BJ (cell line): ENCODE measurements around the gene SLX4. TPM values are rescaled to one million over a fixed set of nuclear protein-coding genes. Genes with fewer than 3 reads are reported as not detected.

ENCODE experiments used
- CTCF ChIA-PET: fragments of 350-600 bp; formaldehyde crosslinking; extraction: SDS; loops from one replicate; lab custom pipeline; 2021; ENCODE audit warnings: antibody characterized with exemption, inconsistent platforms; lab: Yijun Ruan, JAX
- POLR2A ChIA-PET: fragments of 300-600 bp; sonication (Branson Sonifier 250); formaldehyde crosslinking; extraction: SDS; loops from one replicate; lab custom pipeline; 2021; ENCODE audit warnings: antibody characterized with exemption; lab: Charles Lee
- DNase-seq: peaks from one replicate; pipeline ENCODE4 v3.0.0-alpha.2; 2011; ENCODE audit warnings: low read depth
- H3K27me3 ChIP-seq: 2 replicates; pipeline ENCODE4 v1.6.0; 2011; ENCODE audit warnings: low read length; ENCODE audit not compliant: control insufficient read depth, insufficient read depth
- H3K36me3 ChIP-seq: 2 replicates; pipeline ENCODE4 v1.5.1; 2011; ENCODE audit warnings: low read length; ENCODE audit not compliant: control insufficient read depth, insufficient read depth
- H3K4me3 ChIP-seq: 2 replicates; pipeline ENCODE4 v1.5.1; 2011; ENCODE audit warnings: low read depth, mild to moderate bottlenecking, control low read depth, low read length
- CTCF ChIP-seq: IDR thresholded peaks from 2 replicates; pipeline ENCODE4 v1.5.1; 2011; ENCODE audit warnings: low read depth, mild to moderate bottlenecking, control low read depth, inconsistent platforms, low read length, moderate library complexity; ENCODE audit not compliant: insufficient read depth
- polyA plus RNA-seq: library from polyadenylated mRNA; depleted of rRNA; stranded (reverse); fragments of >200 nt; gene quantifications from 2 replicates; pipeline ENCODE4 v1.2.3, GENCODE V29; 2011

The SLX4 gene
- polyA plus RNA-seq, 1 experiment: 0.92 TPM

DNA sequence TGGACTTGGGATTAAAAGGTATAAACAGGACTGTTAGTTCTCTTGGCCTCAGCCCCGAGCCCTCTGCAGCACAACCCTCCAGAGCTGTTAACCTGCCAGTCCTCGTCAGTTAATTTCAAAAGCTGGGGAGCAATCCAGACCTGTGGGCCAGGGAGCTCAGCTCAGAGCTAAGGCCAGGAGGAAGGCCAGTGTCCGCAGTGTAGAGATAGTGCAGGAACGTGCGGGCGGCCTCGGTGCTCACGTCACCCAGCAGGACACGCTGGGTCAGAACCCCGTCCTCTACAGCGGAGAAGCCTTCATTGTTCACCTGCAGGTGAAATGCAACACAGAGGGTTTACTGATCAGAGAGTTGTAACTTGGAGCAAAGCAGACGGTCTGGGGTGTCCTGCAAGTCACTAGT is 18.8 kb downstream of the SLX4 start:
- ChIA-PET POLR2A (no interaction called here), CTCF (interaction anchor here (1.1 kb wide), 1 partner anchor 8 kb away, joined by 3 read pairs; no protein-coding TSS in a partner anchor)
- DNase-seq: no peak

DNA sequence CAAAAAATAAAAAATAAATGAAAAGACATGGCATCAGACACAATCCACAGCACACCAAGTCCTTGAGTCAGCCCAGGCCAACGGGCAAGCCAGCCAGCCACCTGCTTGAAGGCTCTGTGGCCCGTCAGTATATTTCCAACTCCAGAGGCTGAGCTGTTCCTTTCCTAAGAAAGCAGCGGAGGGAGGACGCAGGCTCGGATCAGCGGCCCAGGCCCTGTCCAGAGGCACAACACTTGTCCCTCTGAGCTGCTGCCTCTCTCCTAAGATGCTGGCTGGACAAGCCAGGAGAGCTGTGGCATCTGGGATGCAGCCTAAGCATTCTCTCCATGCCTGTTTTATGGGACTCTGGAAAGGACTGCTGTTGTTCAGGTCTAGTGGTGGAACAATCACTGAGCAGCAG is 19.4 kb downstream of the SLX4 start:
- DNase-seq: no peak
- CTCF ChIA-PET: interaction anchor here (1.1 kb wide), 1 partner anchor 9 kb away, joined by 3 read pairs; no protein-coding TSS in a partner anchor
- no peak for TF ChIP-seq CTCF
- Histone ChIP-seq H3K4me3 (no peak overlapping the region), H3K27me3 (no peaks in the 10 kb centered on the region), H3K36me3 (0 out of 2 replicates have a peak, but pooled peaks cover 1% of the 10 kb centered on the region)
- POLR2A ChIA-PET: no interaction called here

More for the DNA sequence above, 18.8 kb downstream of the SLX4 start:
- H3K4me3 ChIP-seq: no peak overlapping the region
- H3K27me3 ChIP-seq: no peaks in the 10 kb centered on the region
- 0 out of 2 replicates have a peak, but pooled peaks cover 1% of the 10 kb centered on the region for H3K36me3 ChIP-seq
- no peak for TF ChIP-seq CTCF

DNA sequence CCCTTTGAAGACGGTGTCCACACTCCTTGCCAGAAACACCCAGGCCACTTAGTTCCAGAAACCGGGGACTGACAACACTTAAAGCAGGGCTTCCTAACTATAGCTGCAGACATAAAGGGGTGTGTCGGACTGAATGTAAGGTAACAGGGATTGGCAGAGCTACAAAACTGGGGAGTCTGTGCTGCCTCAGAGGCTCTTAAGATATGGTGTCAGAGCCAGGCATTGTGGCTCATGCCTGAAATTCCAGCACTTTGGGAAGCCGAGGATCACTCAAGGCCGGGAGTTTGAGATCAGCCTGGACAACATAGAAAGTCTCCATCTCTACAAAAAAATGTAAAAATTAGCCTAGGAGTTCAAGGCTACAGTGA is 20.0 kb downstream of the SLX4 start:
- 0 out of 2 replicates have a peak, but pooled peaks cover 1% of the 10 kb centered on the region for H3K36me3 ChIP-seq
- CTCF ChIA-PET: interaction anchor here (1.1 kb wide), 1 partner anchor 9 kb away, joined by 3 read pairs; no protein-coding TSS in a partner anchor
- no peak overlapping the region for H3K4me3 ChIP-seq
- no peak for DNase-seq
- POLR2A ChIA-PET: no interaction called here
- no peak for TF ChIP-seq CTCF
- no peaks in the 10 kb centered on the region for H3K27me3 ChIP-seq

- no peak for DNase-seq
- POLR2A ChIA-PET: no interaction called here
- CTCF ChIA-PET: no interaction called here
- Histone ChIP-seq H3K4me3 (no peak overlapping the region), H3K36me3 (0 out of 2 replicates have a peak, but pooled peaks cover 1% of the 10 kb centered on the region), H3K27me3 (no peaks in the 10 kb centered on the region)
- no peak for TF ChIP-seq CTCF
These were observed 20.5 kb downstream of the SLX4 start for GRCh38 chr16:3590736-3591435.

DNA sequence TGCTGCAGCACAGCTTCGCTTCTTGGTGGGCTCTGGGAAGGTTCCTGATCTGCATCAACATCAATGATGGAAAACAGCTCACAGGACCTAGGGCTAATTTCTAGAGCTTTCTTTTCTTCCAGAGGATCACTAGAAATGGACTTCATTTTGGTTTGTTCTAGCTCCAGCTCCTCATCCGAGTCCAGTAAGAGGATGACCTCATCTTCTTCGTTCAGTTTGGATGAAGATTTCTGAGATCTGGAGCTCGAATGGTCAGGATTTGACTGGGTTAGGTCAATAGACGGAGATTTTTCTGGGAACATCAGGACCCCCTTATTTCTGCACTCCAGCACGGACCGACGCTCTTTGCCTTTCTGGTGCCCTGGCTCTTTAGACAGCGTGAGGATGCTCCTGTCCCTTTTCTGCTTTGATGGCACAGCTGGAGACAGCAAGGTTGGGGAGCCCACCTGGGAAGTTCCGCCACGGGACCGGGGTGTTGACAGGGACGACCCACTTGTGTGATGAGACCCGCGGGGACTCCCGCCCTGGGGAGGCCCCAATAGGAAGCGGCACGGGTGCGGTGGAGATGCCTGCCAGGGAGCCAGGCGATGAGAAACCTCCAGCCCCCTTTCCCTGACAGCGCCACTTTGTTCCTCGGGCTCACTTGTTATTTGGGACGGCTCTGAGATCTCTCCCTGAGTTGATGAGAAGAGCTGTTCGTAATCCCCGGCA is 21.3 kb downstream of the SLX4 start:
- H3K27me3 ChIP-seq: no peaks in the 10 kb centered on the region
- TF ChIP-seq CTCF: no peak
- H3K4me3 ChIP-seq: no peak overlapping the region
- CTCF ChIA-PET: no interaction called here
- H3K36me3 ChIP-seq: 0 out of 2 replicates have a peak, but pooled peaks cover 1% of the 10 kb centered on the region
- POLR2A ChIA-PET: no interaction called here
- DNase-seq: no peak
